ENCODE measurements around the gene CNTN1. TPM values are rescaled to one million over a fixed set of nuclear protein-coding genes. Genes with fewer than 3 reads are reported as not detected.
"Not testable (repeated sequence)": the region's sequence is repeated elsewhere in the genome, so short reads cannot be mapped to it uniquely, and the experiment has no call there.

CNTN1 gene
- polyA plus RNA-seq, 1 donor = 35.7 TPM

GRCh38 chr12:41039461-41039860 lies 347.2 kb downstream of the CNTN1 start:
- DNase-seq = no peak

- DNase-seq = no peak
These were observed 353.3 kb downstream of the CNTN1 start for GRCh38 chr12:41045509-41045908.

- DNase-seq = no peak
These were observed 356.8 kb downstream of the CNTN1 start for GRCh38 chr12:41049033-41049432.

GRCh38 chr12:41051954-41052353 lies 359.7 kb downstream of the CNTN1 start:
- no peak for DNase-seq

- no peak for DNase-seq
These were observed 360.2 kb downstream of the CNTN1 start for GRCh38 chr12:41052441-41052840.

GRCh38 chr12:41053046-41053445 lies 360.8 kb downstream of the CNTN1 start:
- DNase-seq = no peak

GRCh38 chr12:41055875-41056577 lies 363.8 kb downstream of the CNTN1 start:
- DNase-seq = no peak

- DNase-seq = no peak
These were observed 366.0 kb downstream of the CNTN1 start for GRCh38 chr12:41058266-41058665.

- DNase-seq = no peak
These were observed 369.0 kb downstream of the CNTN1 start for GRCh38 chr12:41061192-41061591.

- no peak for DNase-seq
These were observed 372.2 kb downstream of the CNTN1 start for GRCh38 chr12:41064411-41064810.

- DNase-seq = no peak
These were observed 375.9 kb downstream of the CNTN1 start for GRCh38 chr12:41067941-41068645.

GRCh38 chr12:41073633-41074472 lies 381.6 kb downstream of the CNTN1 start:
- no peak for DNase-seq

- no peak for DNase-seq
These were observed 382.2 kb downstream of the CNTN1 start for GRCh38 chr12:41074473-41074769.

GRCh38 chr12:41076114-41076513 lies 383.9 kb downstream of the CNTN1 start:
- no peak for DNase-seq

- DNase-seq = not testable (repeated sequence)
These were observed 389.0 kb downstream of the CNTN1 start for GRCh38 chr12:41081241-41081640.

GRCh38 chr12:41089438-41089837 lies 397.2 kb downstream of the CNTN1 start:
- no peak for DNase-seq

GRCh38 chr12:41092115-41092514 lies 399.9 kb downstream of the CNTN1 start:
- no peak for DNase-seq

- no peak for DNase-seq
These were observed 404.6 kb downstream of the CNTN1 start for GRCh38 chr12:41096797-41097196.

- no peak for DNase-seq
These were observed 408.3 kb downstream of the CNTN1 start for GRCh38 chr12:41100572-41100971.

- no peak for DNase-seq
These were observed 409.6 kb downstream of the CNTN1 start for GRCh38 chr12:41101806-41102205.

- no peak for DNase-seq
These were observed 411.4 kb downstream of the CNTN1 start for GRCh38 chr12:41103614-41104013.

- no peak for DNase-seq
These were observed 414.1 kb downstream of the CNTN1 start for GRCh38 chr12:41106315-41106714.

GRCh38 chr12:41108032-41108431 lies 415.8 kb downstream of the CNTN1 start:
- DNase-seq = peak; percentile 25

All from left kidney (tissue), 2 donors.